ENCODE data around the gene KCTD5.
"Not testable (repeated sequence)": the region's sequence is repeated elsewhere in the genome, so short reads cannot be mapped to it uniquely, and the experiment has no call there.

Gene KCTD5

GRCh38 chr16:2673066-2673999 lies 9.0 kb upstream of the KCTD5 start:
- peak; percentile 94 for DNase-seq

- DNase-seq, result no peak
Observed at GRCh38 chr16:2675021-2675420, 7.3 kb upstream of the KCTD5 start.

- DNase-seq, result no peak
Observed at GRCh38 chr16:2675714-2676113, 6.6 kb upstream of the KCTD5 start.

- DNase-seq, result not testable (repeated sequence)
Observed at GRCh38 chr16:2676937-2677336, 5.4 kb upstream of the KCTD5 start.

- not testable (repeated sequence) for DNase-seq
Observed at GRCh38 chr16:2678206-2678965, 3.9 kb upstream of the KCTD5 start.

- not testable (repeated sequence) for DNase-seq
Observed at GRCh38 chr16:2679902-2680301, 2.4 kb upstream of the KCTD5 start.

- DNase-seq, result not testable (repeated sequence)
Observed at GRCh38 chr16:2680360-2680759, 2.0 kb upstream of the KCTD5 start.

GRCh38 chr16:2683041-2683440 lies 718 bp downstream of the KCTD5 start:
- DNase-seq, result not testable (repeated sequence)

GRCh38 chr16:2686075-2686474 lies 3.8 kb downstream of the KCTD5 start:
- DNase-seq, result not testable (repeated sequence)

GRCh38 chr16:2686912-2687507 lies 4.7 kb downstream of the KCTD5 start:
- no peak for DNase-seq

GRCh38 chr16:2687531-2688308 lies 5.4 kb downstream of the KCTD5 start:
- DNase-seq, result no peak

- not testable (repeated sequence) for DNase-seq
Observed at GRCh38 chr16:2689422-2689821, 7.1 kb downstream of the KCTD5 start.

- no peak for DNase-seq
Observed at GRCh38 chr16:2689968-2690801, 7.9 kb downstream of the KCTD5 start.

- DNase-seq, result no peak
Observed at GRCh38 chr16:2690852-2691251, 8.5 kb downstream of the KCTD5 start.

- DNase-seq, result no peak
Observed at GRCh38 chr16:2691491-2692248, 9.3 kb downstream of the KCTD5 start.

- DNase-seq, result no peak
Observed at GRCh38 chr16:2692251-2692947, 10.1 kb downstream of the KCTD5 start.

- DNase-seq, result no peak
Observed at GRCh38 chr16:2692948-2693651, 10.8 kb downstream of the KCTD5 start.

- DNase-seq, result not testable (repeated sequence)
Observed at GRCh38 chr16:2696601-2697250, 14.4 kb downstream of the KCTD5 start.

- DNase-seq, result no peak
Observed at GRCh38 chr16:2697401-2697948, 15.2 kb downstream of the KCTD5 start.
